ENCODE results near the gene C18orf63. TPM values are rescaled to one million over a fixed set of nuclear protein-coding genes. Genes with fewer than 3 reads are reported as not detected.

The C18orf63 gene
- polyA plus RNA-seq, 1 donor from 2014 or later = not detected

DNA sequence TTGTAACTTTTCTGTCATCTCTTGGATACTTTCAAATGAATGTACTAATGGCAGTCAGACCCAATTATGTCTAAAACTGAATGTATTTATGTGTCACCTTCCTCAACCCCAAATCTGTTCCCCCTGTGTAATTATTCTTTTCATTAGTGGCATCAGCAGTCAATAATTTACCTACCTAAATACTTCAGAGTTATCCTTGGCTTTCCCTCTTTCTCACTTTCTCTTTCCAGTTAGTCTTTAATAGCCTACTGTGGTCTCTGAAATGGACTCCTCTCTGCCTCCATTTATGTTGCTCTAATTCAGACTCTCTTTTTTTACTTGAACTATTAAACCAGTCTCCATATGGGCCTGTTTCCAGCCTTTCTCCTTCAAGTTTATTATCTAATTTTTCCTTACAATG is 21.0 kb downstream of the C18orf63 start:
- Histone ChIP-seq H3K4me3 (ENCODE audit: low read length) (no peak overlapping the region), H3K9me3 (ENCODE audit: low read length) (no peaks in the 10 kb centered on the region), H4K20me1 (ENCODE audit: insufficient read depth) (no peaks in the 10 kb centered on the region), H3K79me2 (replicated peaks; ENCODE audit: insufficient read depth, low read length) (no peaks in the 10 kb centered on the region), H3K9ac (ENCODE audit: low read length) (no peak overlapping the region), H3K4me2 (ENCODE audit: low read length) (no peak overlapping the region), H3F3A (ENCODE audit: insufficient read depth, low read length, poor library complexity, severe bottlenecking) (no peaks in the 10 kb centered on the region), H3K27ac (ENCODE audit: low read length) (no peak overlapping the region), H3K36me3 (ENCODE audit: insufficient read depth, low read length) (no peaks in the 10 kb centered on the region), H2AFZ (ENCODE audit: low read depth, low read length) (no peak overlapping the region), H3K9me2 (ENCODE audit: insufficient read depth, low read length) (no peaks in the 10 kb centered on the region), H3K27me3 (ENCODE audit: insufficient read depth, low read depth, low read length) (no peaks in the 10 kb centered on the region)
- TF ChIP-seq EZH2 (IDR thresholded peaks at IDR 0.05; ENCODE audit: borderline replicate concordance, insufficient read depth, low read length, poor library complexity, severe bottlenecking) = no peak
- TF ChIP-seq, protein P1, sequence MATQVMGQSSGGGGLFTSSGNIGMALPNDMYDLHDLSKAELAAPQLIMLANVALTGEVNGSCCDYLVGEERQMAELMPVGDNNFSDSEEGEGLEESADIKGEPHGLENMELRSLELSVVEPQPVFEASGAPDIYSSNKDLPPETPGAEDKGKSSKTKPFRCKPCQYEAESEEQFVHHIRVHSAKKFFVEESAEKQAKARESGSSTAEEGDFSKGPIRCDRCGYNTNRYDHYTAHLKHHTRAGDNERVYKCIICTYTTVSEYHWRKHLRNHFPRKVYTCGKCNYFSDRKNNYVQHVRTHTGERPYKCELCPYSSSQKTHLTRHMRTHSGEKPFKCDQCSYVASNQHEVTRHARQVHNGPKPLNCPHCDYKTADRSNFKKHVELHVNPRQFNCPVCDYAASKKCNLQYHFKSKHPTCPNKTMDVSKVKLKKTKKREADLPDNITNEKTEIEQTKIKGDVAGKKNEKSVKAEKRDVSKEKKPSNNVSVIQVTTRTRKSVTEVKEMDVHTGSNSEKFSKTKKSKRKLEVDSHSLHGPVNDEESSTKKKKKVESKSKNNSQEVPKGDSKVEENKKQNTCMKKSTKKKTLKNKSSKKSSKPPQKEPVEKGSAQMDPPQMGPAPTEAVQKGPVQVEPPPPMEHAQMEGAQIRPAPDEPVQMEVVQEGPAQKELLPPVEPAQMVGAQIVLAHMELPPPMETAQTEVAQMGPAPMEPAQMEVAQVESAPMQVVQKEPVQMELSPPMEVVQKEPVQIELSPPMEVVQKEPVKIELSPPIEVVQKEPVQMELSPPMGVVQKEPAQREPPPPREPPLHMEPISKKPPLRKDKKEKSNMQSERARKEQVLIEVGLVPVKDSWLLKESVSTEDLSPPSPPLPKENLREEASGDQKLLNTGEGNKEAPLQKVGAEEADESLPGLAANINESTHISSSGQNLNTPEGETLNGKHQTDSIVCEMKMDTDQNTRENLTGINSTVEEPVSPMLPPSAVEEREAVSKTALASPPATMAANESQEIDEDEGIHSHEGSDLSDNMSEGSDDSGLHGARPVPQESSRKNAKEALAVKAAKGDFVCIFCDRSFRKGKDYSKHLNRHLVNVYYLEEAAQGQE (IDR thresholded peaks at IDR 0.05; ENCODE audit: borderline replicate concordance) = no peak
- TF ChIP-seq MXI1 (conservative IDR thresholded peaks at IDR 0.05; ENCODE audit: poor library complexity, severe bottlenecking) = no peak
- no peak for TF ChIP-seq RAD21 (conservative IDR thresholded peaks at IDR 0.05)
- no peak for TF ChIP-seq POLR2AphosphoS5 (IDR thresholded peaks at IDR 0.05)

DNA sequence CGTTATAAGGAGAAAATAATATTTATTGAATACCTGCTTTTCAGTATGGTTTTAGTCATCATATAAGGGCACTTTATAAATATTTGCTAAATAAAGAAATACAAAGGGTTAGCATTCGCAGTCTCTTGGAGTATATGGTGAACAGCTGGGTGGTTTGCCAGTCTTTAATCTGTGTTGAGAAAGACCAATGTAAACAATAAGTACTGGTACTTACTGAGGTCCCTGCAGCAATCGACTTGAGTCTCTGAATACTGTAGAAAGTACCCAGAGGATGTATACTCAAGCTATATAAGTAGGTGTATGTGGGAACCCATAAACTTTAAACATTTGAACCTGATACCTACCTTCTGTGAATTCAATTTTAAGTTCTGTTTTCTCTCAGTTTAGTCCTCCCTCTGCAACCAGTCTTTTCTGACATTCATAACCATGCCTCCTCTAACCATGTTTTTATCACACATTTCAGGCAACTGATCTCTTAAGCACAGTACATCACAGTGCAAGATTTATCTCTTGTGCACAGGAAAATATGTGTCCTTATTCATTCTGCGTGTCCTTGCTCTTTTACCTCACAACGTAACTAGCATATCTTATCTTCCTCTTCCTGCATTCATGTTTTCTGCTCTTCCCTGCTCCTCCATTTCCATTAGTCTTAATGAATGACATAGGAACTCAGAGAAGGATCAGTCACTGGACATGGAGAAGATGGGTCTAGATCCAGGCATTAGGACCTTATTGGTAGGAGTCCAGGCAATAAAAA is 21.7 kb downstream of the C18orf63 start:
- H3K79me2 ChIP-seq (replicated peaks; ENCODE audit: insufficient read depth, low read length) = no peaks in the 10 kb centered on the region
- no peak overlapping the region for H2AFZ ChIP-seq (ENCODE audit: low read depth, low read length)
- H3K4me2 ChIP-seq (ENCODE audit: low read length) = no peak overlapping the region
- no peaks in the 10 kb centered on the region for H3K9me2 ChIP-seq (ENCODE audit: insufficient read depth, low read length)
- TF ChIP-seq MXI1 (conservative IDR thresholded peaks at IDR 0.05; ENCODE audit: poor library complexity, severe bottlenecking) (no peak), TAF1 (IDR thresholded peaks at IDR 0.05; ENCODE audit: low read depth) (no peak), EP300 (conservative IDR thresholded peaks at IDR 0.05; ENCODE audit: poor library complexity, severe bottlenecking) (no peak), EZH2 (IDR thresholded peaks at IDR 0.05; ENCODE audit: borderline replicate concordance, insufficient read depth, low read length, poor library complexity, severe bottlenecking) (no peak), RAD21 (conservative IDR thresholded peaks at IDR 0.05) (no peak), POLR2AphosphoS5 (IDR thresholded peaks at IDR 0.05) (no peak), SMC3 (conservative IDR thresholded peaks at IDR 0.05; ENCODE audit: poor library complexity) (no peak)
- TF ChIP-seq, protein P2, sequence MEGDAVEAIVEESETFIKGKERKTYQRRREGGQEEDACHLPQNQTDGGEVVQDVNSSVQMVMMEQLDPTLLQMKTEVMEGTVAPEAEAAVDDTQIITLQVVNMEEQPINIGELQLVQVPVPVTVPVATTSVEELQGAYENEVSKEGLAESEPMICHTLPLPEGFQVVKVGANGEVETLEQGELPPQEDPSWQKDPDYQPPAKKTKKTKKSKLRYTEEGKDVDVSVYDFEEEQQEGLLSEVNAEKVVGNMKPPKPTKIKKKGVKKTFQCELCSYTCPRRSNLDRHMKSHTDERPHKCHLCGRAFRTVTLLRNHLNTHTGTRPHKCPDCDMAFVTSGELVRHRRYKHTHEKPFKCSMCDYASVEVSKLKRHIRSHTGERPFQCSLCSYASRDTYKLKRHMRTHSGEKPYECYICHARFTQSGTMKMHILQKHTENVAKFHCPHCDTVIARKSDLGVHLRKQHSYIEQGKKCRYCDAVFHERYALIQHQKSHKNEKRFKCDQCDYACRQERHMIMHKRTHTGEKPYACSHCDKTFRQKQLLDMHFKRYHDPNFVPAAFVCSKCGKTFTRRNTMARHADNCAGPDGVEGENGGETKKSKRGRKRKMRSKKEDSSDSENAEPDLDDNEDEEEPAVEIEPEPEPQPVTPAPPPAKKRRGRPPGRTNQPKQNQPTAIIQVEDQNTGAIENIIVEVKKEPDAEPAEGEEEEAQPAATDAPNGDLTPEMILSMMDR (IDR thresholded peaks at IDR 0.05; ENCODE audit: poor library complexity, severe bottlenecking) = no peak
- TF ChIP-seq, protein P1 (IDR thresholded peaks at IDR 0.05; ENCODE audit: borderline replicate concordance) = no peak
- no peaks in the 10 kb centered on the region for H3K36me3 ChIP-seq (ENCODE audit: insufficient read depth, low read length)
- H3K9ac ChIP-seq (ENCODE audit: low read length) = no peak overlapping the region
- H4K20me1 ChIP-seq (ENCODE audit: insufficient read depth) = no peaks in the 10 kb centered on the region
- H3K27ac ChIP-seq (ENCODE audit: low read length) = no peak overlapping the region
- no peak overlapping the region for H3K4me3 ChIP-seq (ENCODE audit: low read length)
- H3K27me3 ChIP-seq (ENCODE audit: insufficient read depth, low read depth, low read length) = no peaks in the 10 kb centered on the region
- no peaks in the 10 kb centered on the region for H3K9me3 ChIP-seq (ENCODE audit: low read length)
- no peaks in the 10 kb centered on the region for H3F3A ChIP-seq (ENCODE audit: insufficient read depth, low read length, poor library complexity, severe bottlenecking)

All from neural cell (in vitro differentiated cells).